Activated CD4-positive, alpha-beta T cell treated with anti-CD3 and anti-CD28 coated beads for 48 hours (primary cell): ENCODE data around the gene ESRRA.
"Not testable (repeated sequence)": the region's sequence is repeated elsewhere in the genome, so short reads cannot be mapped to it uniquely, and the experiment has no call there.

Experiments
- DNase-seq: peaks from one replicate; pipeline ENCODE4 v3.0.0-alpha.2; 2020

The ESRRA gene

GRCh38 chr11:64292460-64293254, 12.7 kb upstream of the ESRRA start:
- no peak for DNase-seq

GRCh38 chr11:64294774-64295173, 10.6 kb upstream of the ESRRA start:
- no peak for DNase-seq

- no peak for DNase-seq
Observed at GRCh38 chr11:64295760-64296159, 9.6 kb upstream of the ESRRA start.

GRCh38 chr11:64296236-64296635, 9.1 kb upstream of the ESRRA start:
- DNase-seq = no peak

- DNase-seq = no peak
Observed at GRCh38 chr11:64296830-64297698, 8.3 kb upstream of the ESRRA start.

GRCh38 chr11:64297699-64298358, 7.5 kb upstream of the ESRRA start:
- no peak for DNase-seq

GRCh38 chr11:64298966-64299846, 6.1 kb upstream of the ESRRA start:
- DNase-seq = no peak

GRCh38 chr11:64299847-64300648, 5.3 kb upstream of the ESRRA start, which contains the start of gene CATSPERZ:
Gene CATSPERZ (plus strand): TSS chr11:64300358. CDS start chr11:64300411, 53 bp downstream.
- no peak for DNase-seq

GRCh38 chr11:64303109-64304031, 2.0 kb upstream of the ESRRA start:
- no peak for DNase-seq

- no peak for DNase-seq
Observed at GRCh38 chr11:64304032-64304315, 1.4 kb upstream of the ESRRA start.

GRCh38 chr11:64304316-64305072, 830 bp upstream of the ESRRA start:
- peak; percentile 99 for DNase-seq

- DNase-seq = peak; percentile 79
Observed at GRCh38 chr11:64305691-64306562, 603 bp downstream of the ESRRA start.

- DNase-seq = no peak
Observed at GRCh38 chr11:64306563-64306875, 1.2 kb downstream of the ESRRA start.

GRCh38 chr11:64306876-64307622, 1.7 kb downstream of the ESRRA start:
- no peak for DNase-seq

- not testable (repeated sequence) for DNase-seq
Observed at GRCh38 chr11:64307795-64308194, 2.5 kb downstream of the ESRRA start.

- DNase-seq = no peak
Observed at GRCh38 chr11:64312947-64313346, 7.6 kb downstream of the ESRRA start.

- no peak for DNase-seq
Observed at GRCh38 chr11:64313491-64314145, 8.3 kb downstream of the ESRRA start.
